OCI-LY1 (cell line): ENCODE results near the gene ATP11A.

Source experiments
- H2AFZ ChIP-seq: fragments of 200-600 bp; sonication (generic), shearing (Covaris generic); 2 replicates; pipeline ENCODE4 v1.6.0; 2014; ENCODE audit warnings: antibody characterized with exemption, mild to moderate bottlenecking, low read length
- H3F3A ChIP-seq: fragments of 200-600 bp; sonication (generic), shearing (Covaris generic); 2 replicates; pipeline ENCODE4 v1.6.0; 2014; ENCODE audit warnings: mild to moderate bottlenecking, antibody characterized with exemption, low read length, moderate library complexity; ENCODE audit not compliant: insufficient read depth
- H3K27ac ChIP-seq: fragments of 200-600 bp; sonication (generic); 2 replicates; pipeline ENCODE4 v1.5.1; 2014; ENCODE audit warnings: low read length, mixed run types, mild to moderate bottlenecking, low read depth; ENCODE audit not compliant: poor library complexity, severe bottlenecking
- H3K27me3 ChIP-seq: fragments of 200-600 bp; sonication (generic); 2 replicates; pipeline ENCODE4 v1.6.0; 2014; ENCODE audit warnings: antibody characterized with exemption, mild to moderate bottlenecking, low read length, moderate library complexity; ENCODE audit not compliant: insufficient read depth
- H3K36me3 ChIP-seq: fragments of 200-600 bp; sonication (generic); 2 replicates; pipeline ENCODE4 v1.6.1; 2014; ENCODE audit warnings: mild to moderate bottlenecking, antibody characterized with exemption, low read length, moderate library complexity, mixed read lengths; ENCODE audit not compliant: insufficient read depth
- H3K4me1 ChIP-seq: fragments of 200-600 bp; sonication (generic); 2 replicates; pipeline ENCODE4 v1.5.1; 2014; ENCODE audit warnings: mild to moderate bottlenecking, low read length, moderate library complexity; ENCODE audit not compliant: insufficient read depth, severe bottlenecking
- H3K4me2 ChIP-seq: fragments of 200-600 bp; sonication (generic), shearing (Covaris generic); 2 replicates; pipeline ENCODE4 v1.6.1; 2014; ENCODE audit warnings: low read length
- H3K4me3 ChIP-seq: fragments of 200-600 bp; sonication (generic); 2 replicates; pipeline ENCODE4 v1.5.1; 2014; ENCODE audit warnings: low read length, low read depth, mild to moderate bottlenecking, mixed read lengths; ENCODE audit not compliant: poor library complexity, severe bottlenecking
- H3K79me2 ChIP-seq: fragments of 200-600 bp; shearing (Covaris generic); 2 replicates; pipeline ENCODE4 v1.6.1; 2016; ENCODE audit warnings: mixed run types, low read length, mixed read lengths; ENCODE audit not compliant: insufficient read depth
- H3K9ac ChIP-seq: fragments of 200-600 bp; sonication (generic), shearing (Covaris generic); 2 replicates; pipeline ENCODE4 v1.6.1; 2014; ENCODE audit warnings: mild to moderate bottlenecking, low read length, mixed read lengths
- H3K9me2 ChIP-seq: fragments of 200-600 bp; sonication (generic), shearing (Covaris generic); 2 replicates; pipeline ENCODE4 v1.6.1; 2014; ENCODE audit warnings: low read depth, mild to moderate bottlenecking, low read length, mixed read lengths
- H3K9me3 ChIP-seq: fragments of 200-600 bp; shearing (Covaris generic); 2 replicates; pipeline ENCODE4 v1.6.1; 2014; ENCODE audit warnings: low read length, mixed read lengths
- H4K20me1 ChIP-seq: fragments of 200-600 bp; sonication (generic), shearing (Covaris generic); 2 replicates; pipeline ENCODE4 v1.6.0; 2016; ENCODE audit warnings: mild to moderate bottlenecking, low read length; ENCODE audit not compliant: insufficient read depth
- EZH2 ChIP-seq: fragments of 200-600 bp; sonication (generic), shearing (Covaris generic); IDR thresholded peaks from 2 replicates; pipeline ENCODE4 v1.8.0; 2017; ENCODE audit warnings: borderline replicate concordance, mixed run types, mild to moderate bottlenecking, antibody characterized with exemption, low read length, moderate library complexity, mixed read lengths
- TF ChIP-seq, protein P1 (sequence below): fragments of 200-600 bp; sonication (generic), shearing (Covaris generic); IDR thresholded peaks from 2 replicates; pipeline ENCODE4 v1.5.1; 2017; ENCODE audit warnings: mild to moderate bottlenecking, antibody characterized with exemption, low read length, moderate library complexity, mixed read lengths

The ATP11A gene

DNA sequence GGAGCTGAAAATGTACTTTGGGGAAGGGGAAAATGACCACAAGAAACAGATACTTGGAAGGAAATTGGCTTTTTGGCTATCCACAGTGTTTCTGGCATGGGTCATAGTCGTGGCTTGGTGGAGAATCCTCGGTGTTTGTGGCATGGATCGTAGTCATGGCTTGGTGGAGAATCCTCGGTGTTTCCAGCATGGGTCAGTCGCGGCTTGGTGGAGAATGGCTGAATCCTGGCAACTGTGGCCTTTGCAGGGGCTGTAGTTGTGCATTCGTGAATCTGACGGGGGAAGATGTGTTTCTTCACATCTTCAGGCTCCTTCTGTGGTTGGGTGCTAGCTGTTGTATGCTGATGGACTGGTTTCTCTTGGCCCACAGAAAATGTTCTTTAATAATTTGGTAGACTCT lies 217.4 kb downstream of the ATP11A start:
- no peak overlapping the region for H3K4me3 ChIP-seq
- no peaks in the 10 kb centered on the region for H3K79me2 ChIP-seq
- no peaks in the 10 kb centered on the region for H3F3A ChIP-seq
- peaks cover 10% of the 10 kb centered on the region for H3K9me3 ChIP-seq
- no peaks in the 10 kb centered on the region; the same call in 1 of the 2 replicates for H3K36me3 ChIP-seq
- peaks cover 34% of the 10 kb centered on the region for H3K27me3 ChIP-seq
- H2AFZ ChIP-seq, result no peak overlapping the region
- H3K9ac ChIP-seq, result no peak overlapping the region
- no peak overlapping the region for H3K27ac ChIP-seq
- no peaks in the 10 kb centered on the region for H3K9me2 ChIP-seq
- no peak overlapping the region for H3K4me2 ChIP-seq
- no peaks in the 10 kb centered on the region for H4K20me1 ChIP-seq
- TF ChIP-seq, protein P1, sequence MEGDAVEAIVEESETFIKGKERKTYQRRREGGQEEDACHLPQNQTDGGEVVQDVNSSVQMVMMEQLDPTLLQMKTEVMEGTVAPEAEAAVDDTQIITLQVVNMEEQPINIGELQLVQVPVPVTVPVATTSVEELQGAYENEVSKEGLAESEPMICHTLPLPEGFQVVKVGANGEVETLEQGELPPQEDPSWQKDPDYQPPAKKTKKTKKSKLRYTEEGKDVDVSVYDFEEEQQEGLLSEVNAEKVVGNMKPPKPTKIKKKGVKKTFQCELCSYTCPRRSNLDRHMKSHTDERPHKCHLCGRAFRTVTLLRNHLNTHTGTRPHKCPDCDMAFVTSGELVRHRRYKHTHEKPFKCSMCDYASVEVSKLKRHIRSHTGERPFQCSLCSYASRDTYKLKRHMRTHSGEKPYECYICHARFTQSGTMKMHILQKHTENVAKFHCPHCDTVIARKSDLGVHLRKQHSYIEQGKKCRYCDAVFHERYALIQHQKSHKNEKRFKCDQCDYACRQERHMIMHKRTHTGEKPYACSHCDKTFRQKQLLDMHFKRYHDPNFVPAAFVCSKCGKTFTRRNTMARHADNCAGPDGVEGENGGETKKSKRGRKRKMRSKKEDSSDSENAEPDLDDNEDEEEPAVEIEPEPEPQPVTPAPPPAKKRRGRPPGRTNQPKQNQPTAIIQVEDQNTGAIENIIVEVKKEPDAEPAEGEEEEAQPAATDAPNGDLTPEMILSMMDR, result no peak
- no peak for TF ChIP-seq EZH2
- H3K4me1 ChIP-seq, result no peaks in the 10 kb centered on the region

DNA sequence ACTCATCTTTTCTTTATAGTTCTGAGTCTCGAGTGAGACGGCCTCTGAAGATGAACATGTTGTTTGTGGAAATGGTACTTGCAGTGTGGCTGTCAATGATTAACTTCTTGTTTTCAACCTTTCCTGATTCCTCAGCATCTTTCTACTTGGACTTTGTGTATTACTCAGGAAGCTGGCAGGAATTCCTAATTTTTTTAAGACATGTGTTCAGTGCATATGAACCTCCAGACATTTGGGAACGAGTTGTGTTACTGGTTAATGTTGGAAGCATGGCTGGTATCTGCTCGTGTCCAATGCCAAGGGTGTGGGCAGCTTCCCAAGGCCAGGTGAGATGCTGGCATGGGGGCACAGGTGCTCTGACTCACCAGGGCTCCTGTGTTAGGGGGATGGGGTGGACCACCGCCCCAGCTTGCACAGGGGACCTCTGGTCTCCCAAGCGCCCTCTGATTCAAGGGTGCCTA lies 218.1 kb downstream of the ATP11A start:
- no peak for TF ChIP-seq EZH2
- TF ChIP-seq, protein P1, result no peak
- Histone ChIP-seq H3K27me3 (peaks cover 32% of the 10 kb centered on the region), H3K4me2 (no peak overlapping the region)

DNA sequence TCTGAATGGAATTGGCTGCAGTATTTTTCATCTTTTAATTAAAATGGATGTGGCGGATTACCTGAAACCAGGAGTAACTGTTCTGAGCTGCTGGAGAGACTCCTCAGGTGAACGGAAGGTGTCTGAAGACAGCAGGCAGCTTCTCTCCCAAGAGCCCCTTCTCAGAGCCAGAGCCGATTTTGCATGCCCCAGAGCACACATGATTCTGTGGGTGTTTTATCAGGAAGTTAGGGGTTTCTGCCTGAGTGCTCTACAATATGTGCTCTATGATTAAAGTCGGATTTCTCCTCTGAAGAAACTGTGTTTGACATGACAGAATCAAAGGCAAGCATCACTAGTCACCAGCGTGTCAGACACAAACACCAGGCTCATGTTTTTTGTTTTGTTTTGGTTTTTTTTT lies 218.5 kb downstream of the ATP11A start:
- Histone ChIP-seq H2AFZ (no peak overlapping the region), H3K27ac (no peak overlapping the region), H3K9me3 (peaks cover 10% of the 10 kb centered on the region), H3K27me3 (peaks cover 33% of the 10 kb centered on the region), H4K20me1 (no peaks in the 10 kb centered on the region), H3K36me3 (no peaks in the 10 kb centered on the region; the same call in 1 of the 2 replicates), H3K4me2 (no peak overlapping the region), H3K4me3 (no peak overlapping the region), H3K79me2 (no peaks in the 10 kb centered on the region), H3K4me1 (no peaks in the 10 kb centered on the region), H3K9me2 (no peaks in the 10 kb centered on the region), H3K9ac (no peak overlapping the region), H3F3A (no peaks in the 10 kb centered on the region)
- TF ChIP-seq, protein P1, result no peak
- TF ChIP-seq EZH2, result no peak

More for the DNA sequence above, 218.1 kb downstream of the ATP11A start:
- H3K9me3 ChIP-seq, result peaks cover 10% of the 10 kb centered on the region
- no peaks in the 10 kb centered on the region for H3K4me1 ChIP-seq
- no peaks in the 10 kb centered on the region for H3F3A ChIP-seq
- no peak overlapping the region for H2AFZ ChIP-seq
- no peaks in the 10 kb centered on the region for H3K9me2 ChIP-seq
- H3K9ac ChIP-seq, result no peak overlapping the region
- H4K20me1 ChIP-seq, result no peaks in the 10 kb centered on the region
- no peaks in the 10 kb centered on the region for H3K79me2 ChIP-seq
- no peaks in the 10 kb centered on the region; the same call in 1 of the 2 replicates for H3K36me3 ChIP-seq
- no peak overlapping the region for H3K27ac ChIP-seq
- no peak overlapping the region for H3K4me3 ChIP-seq
